UCSD-AML1 (cell line): ENCODE measurements around the gene MTHFR.
A peak's percentile ranks its signal among the peaks of the same experiment; 100 is the strongest.

Source experiments
- DNase-seq: peaks from one replicate; lab custom pipeline; 2025; ENCODE audit not compliant: unreplicated experiment; lab: John Stamatoyannopoulos, UW

The MTHFR gene

GRCh38 chr1:11736746-11737639 is 68.8 kb downstream of the MTHFR start:
- peak; percentile 68 for DNase-seq

- peak; percentile 87 for DNase-seq
Observed at GRCh38 chr1:11735854-11736745, 69.7 kb downstream of the MTHFR start, which contains the start of gene AGTRAP. Gene AGTRAP (plus strand): TSS chr1:11736136. CDS start chr1:11736209, 73 bp downstream.
